PC-3 (cell line): Measurements from ENCODE around the gene FLNB. TPM values are rescaled to one million over a fixed set of nuclear protein-coding genes. Genes with fewer than 3 reads are reported as not detected.
A peak's percentile ranks its signal among the peaks of the same experiment; 100 is the strongest.

Experiments
- ATAC-seq: fragments of 200-7000 bp; cut with Tn5 transposase; 2 replicates; pipeline ENCODE4 v1.9.1; 2020; ENCODE audit warnings: mild to moderate bottlenecking, moderate library complexity
- BruUV-seq: library from RNA; stranded (reverse); fragments of 400-500 nt; replicated peaks from 2 replicates; lab custom pipeline; 2021; lab: Mats Ljungman, UMichigan
- CTCF ChIA-PET: fragments of 300-600 bp; sonication (Branson Sonifier 250); formaldehyde crosslinking; loops from one replicate; lab custom pipeline; 2022; ENCODE audit warnings: antibody characterized with exemption; lab: Charles Lee
- POLR2A ChIA-PET: fragments of 300-600 bp; sonication (Branson Sonifier 250); formaldehyde crosslinking; loops from one replicate; lab custom pipeline; 2022; ENCODE audit warnings: antibody characterized with exemption; ENCODE audit not compliant: unreplicated experiment; lab: Charles Lee
- DNase-seq: peaks from one replicate; pipeline ENCODE4 v3.0.0-alpha.2; 2015
- H2AFZ ChIP-seq: fragments of 300-600 bp; sonication (generic); 2 replicates; pipeline ENCODE4 v1.6.0; 2016; ENCODE audit warnings: antibody characterized with exemption, low read length
- H3F3A ChIP-seq: fragments of 300-600 bp; sonication (generic); one replicate; pipeline ENCODE4 v1.6.0; 2017; ENCODE audit warnings: antibody characterized with exemption, low read length, control low read depth, mild to moderate bottlenecking; ENCODE audit not compliant: unreplicated experiment
- H3K27ac ChIP-seq: fragments of 300-600 bp; sonication (generic); 2 replicates; pipeline ENCODE4 v1.5.1; 2016; ENCODE audit warnings: mild to moderate bottlenecking, low read length
- H3K27me3 ChIP-seq: fragments of 300-600 bp; sonication (generic); 2 replicates; pipeline ENCODE4 v1.6.1; 2016; ENCODE audit warnings: low read length, mixed read lengths
- H3K36me3 ChIP-seq: fragments of 300-600 bp; sonication (generic); 2 replicates; pipeline ENCODE4 v1.6.1; 2016; ENCODE audit warnings: low read depth, mixed run types, low read length, mixed read lengths
- H3K4me1 ChIP-seq: fragments of 300-600 bp; sonication (generic); 2 replicates; pipeline ENCODE4 v1.5.1; 2016; ENCODE audit warnings: low read length; ENCODE audit not compliant: insufficient read depth
- H3K4me2 ChIP-seq: fragments of 300-600 bp; sonication (generic); 2 replicates; pipeline ENCODE4 v1.6.0; 2016; ENCODE audit warnings: low read length
- H3K4me3 ChIP-seq: fragments of 300-600 bp; sonication (generic); 2 replicates; pipeline ENCODE4 v1.5.1; 2016; ENCODE audit warnings: mild to moderate bottlenecking, low read length, mixed read lengths
- H3K79me2 ChIP-seq: fragments of 300-600 bp; sonication (generic); 2 replicates; pipeline ENCODE4 v1.6.1; 2017; ENCODE audit warnings: low read length, mixed read lengths
- H3K9ac ChIP-seq: fragments of 300-600 bp; sonication (generic); 2 replicates; pipeline ENCODE4 v1.6.0; 2016; ENCODE audit warnings: mild to moderate bottlenecking, low read length
- H3K9me2 ChIP-seq: fragments of 300-600 bp; sonication (generic); replicated peaks from 2 replicates; pipeline ENCODE4 v1.6.1; 2016; ENCODE audit warnings: mixed run types, low read length, mixed read lengths
- H3K9me3 ChIP-seq: fragments of 300-600 bp; sonication (generic); 2 replicates; pipeline ENCODE4 v1.6.1; 2016; ENCODE audit warnings: low read length, mixed read lengths
- H4K20me1 ChIP-seq: fragments of 300-600 bp; sonication (generic); 2 replicates; pipeline ENCODE4 v1.6.1; 2016; ENCODE audit warnings: low read length, mixed read lengths
- CTCF ChIP-seq: fragments of 300-600 bp; sonication (generic); conservative IDR thresholded peaks from 2 replicates; pipeline ENCODE4 v1.5.1; 2017; ENCODE audit warnings: antibody characterized with exemption, low read depth, mild to moderate bottlenecking, low read length
- EZH2 ChIP-seq: fragments of 300-600 bp; sonication (generic); IDR thresholded peaks from one replicate; pipeline ENCODE4 v1.6.1; 2017; ENCODE audit warnings: antibody characterized with exemption, mild to moderate bottlenecking, low read length; ENCODE audit not compliant: unreplicated experiment
- EZH2phosphoT487 ChIP-seq: fragments of 300-600 bp; sonication (generic); IDR thresholded peaks from 2 replicates; pipeline ENCODE4 v1.6.1; 2018; ENCODE audit warnings: mild to moderate bottlenecking, antibody characterized with exemption, low read length, borderline replicate concordance
- intact Hi-C: fragments of 100-400 bp; cut with micrococcal nuclease; formaldehyde crosslinking; loops from 2 replicates; pipeline ENCODE4 v1.9.0; 2023
- total RNA-seq: library from RNA; depleted of rRNA; stranded (reverse); fragments of >200 nt; gene quantifications from 2 replicates; pipeline ENCODE4 v1.2.3, GENCODE V29; 2014

FLNB gene
- total RNA-seq, 1 experiment from 2014 or later, result 505 TPM

GRCh38 chr3:58021962-58022361 lies 13.7 kb downstream of the FLNB start:
- ChIA-PET POLR2A (no interaction called here), CTCF (interaction anchor here (0.6 kb wide), 2 partner anchors 158 to 567 kb away, joined by 3 to 4 read pairs; no protein-coding TSS in a partner anchor)
- Histone ChIP-seq H3F3A (no peaks in the 10 kb centered on the region), H3K9me2 (no peaks in the 10 kb centered on the region), H3K79me2 (peaks cover 100% of the 10 kb centered on the region), H3K27ac (peak overlapping the region; percentile 37), H3K9ac (no peak overlapping the region), H3K4me1 (peaks cover 73% of the 10 kb centered on the region), H3K9me3 (no peaks in the 10 kb centered on the region), H3K36me3 (peaks cover 3% of the 10 kb centered on the region; the same call in 1 of the 2 replicates), H4K20me1 (peaks cover 77% of the 10 kb centered on the region), H3K4me2 (peak overlapping the region; percentile 31; the same call in 1 of the 2 replicates), H3K4me3 (no peak overlapping the region), H2AFZ (no peak overlapping the region), H3K27me3 (no peaks in the 10 kb centered on the region)
- DNase-seq (no peak), ATAC-seq (no peak)
- TF ChIP-seq EZH2phosphoT487, result no peak
- TF ChIP-seq EZH2, result no peak
- no peak for TF ChIP-seq CTCF
- intact Hi-C loops, result no loop called here
- no TSS peak for BruUV-seq

- H3K9ac ChIP-seq, result no peak overlapping the region
- intact Hi-C loops, result no loop called here
- H3K4me2 ChIP-seq, result peak overlapping the region; percentile 31; the same call in 1 of the 2 replicates
- POLR2A ChIA-PET, result interaction anchor here (0.7 to 1.1 kb wide), 2 partner anchors 12 to 41 kb away, joined by 3 to 7 read pairs; no protein-coding TSS in a partner anchor
- peaks cover 78% of the 10 kb centered on the region for H3K4me1 ChIP-seq
- DNase-seq (peak; percentile 43), ATAC-seq (no peak)
- TF ChIP-seq CTCF (no peak), EZH2phosphoT487 (no peak), EZH2 (no peak)
- H3K4me3 ChIP-seq, result no peak overlapping the region
- peaks cover 100% of the 10 kb centered on the region for H3K79me2 ChIP-seq
- peaks cover 2% of the 10 kb centered on the region; the same call in 1 of the 2 replicates for H3K36me3 ChIP-seq
- no peaks in the 10 kb centered on the region for H3F3A ChIP-seq
- peak overlapping the region; percentile 37 for H3K27ac ChIP-seq
- H3K27me3 ChIP-seq, result no peaks in the 10 kb centered on the region
- peaks cover 74% of the 10 kb centered on the region for H4K20me1 ChIP-seq
- H3K9me3 ChIP-seq, result no peaks in the 10 kb centered on the region
- H3K9me2 ChIP-seq, result no peaks in the 10 kb centered on the region
- CTCF ChIA-PET, result interaction anchor here (0.6 kb wide), 1 partner anchor 157 kb away, joined by 4 read pairs; no protein-coding TSS in a partner anchor
- no TSS peak for BruUV-seq
- no peak overlapping the region for H2AFZ ChIP-seq
Observed at GRCh38 chr3:58022490-58022889, 14.3 kb downstream of the FLNB start.

GRCh38 chr3:58023531-58023930 lies 15.3 kb downstream of the FLNB start:
- intact Hi-C loops, result no loop called here
- Histone ChIP-seq H3K27ac (peak overlapping the region; percentile 2; the same call in 1 of the 2 replicates), H2AFZ (no peak overlapping the region), H3F3A (no peaks in the 10 kb centered on the region), H3K9me3 (no peaks in the 10 kb centered on the region), H3K9me2 (no peaks in the 10 kb centered on the region), H3K79me2 (peaks cover 100% of the 10 kb centered on the region), H4K20me1 (peaks cover 74% of the 10 kb centered on the region), H3K27me3 (no peaks in the 10 kb centered on the region), H3K4me1 (peaks cover 86% of the 10 kb centered on the region), H3K36me3 (no peaks in the 10 kb centered on the region; the same call in 1 of the 2 replicates), H3K9ac (no peak overlapping the region), H3K4me3 (no peak overlapping the region), H3K4me2 (no peak overlapping the region)
- no peak for TF ChIP-seq EZH2phosphoT487
- TF ChIP-seq CTCF, result no peak
- TF ChIP-seq EZH2, result no peak
- DNase-seq (no peak), ATAC-seq (no peak)
- CTCF ChIA-PET, result interaction anchor here (1.1 kb wide), 1 partner anchor 19 kb away, joined by 3 read pairs; no protein-coding TSS in a partner anchor
- BruUV-seq, result no TSS peak
- POLR2A ChIA-PET, result interaction anchor here (0.7 to 1.1 kb wide), 2 partner anchors 13 to 87 kb away, joined by 7 to 28 read pairs; no protein-coding TSS in a partner anchor
